ENCODE measurements around the gene GALNT18.

GALNT18 gene

DNA sequence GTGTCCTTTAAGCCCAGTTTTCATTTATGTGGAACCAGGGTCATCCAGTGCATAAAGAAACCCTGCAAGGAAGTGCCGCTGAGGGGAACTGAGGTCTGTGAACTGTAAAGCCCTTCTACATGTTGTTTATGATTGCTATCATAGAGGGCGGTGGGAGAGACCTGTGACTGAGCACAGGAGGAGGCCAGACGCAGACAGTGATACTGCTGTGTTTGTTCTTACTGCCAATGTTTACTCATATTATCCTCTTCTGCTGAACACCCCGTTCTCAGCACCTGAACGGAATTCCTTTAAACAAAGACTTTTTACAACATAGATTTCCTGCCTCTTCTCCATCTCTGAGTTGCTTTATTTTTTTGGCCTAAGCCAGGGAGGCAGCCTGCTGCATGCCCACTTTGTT is 967 bp upstream of the GALNT18 start:
- no peak for DNase-seq

DNA sequence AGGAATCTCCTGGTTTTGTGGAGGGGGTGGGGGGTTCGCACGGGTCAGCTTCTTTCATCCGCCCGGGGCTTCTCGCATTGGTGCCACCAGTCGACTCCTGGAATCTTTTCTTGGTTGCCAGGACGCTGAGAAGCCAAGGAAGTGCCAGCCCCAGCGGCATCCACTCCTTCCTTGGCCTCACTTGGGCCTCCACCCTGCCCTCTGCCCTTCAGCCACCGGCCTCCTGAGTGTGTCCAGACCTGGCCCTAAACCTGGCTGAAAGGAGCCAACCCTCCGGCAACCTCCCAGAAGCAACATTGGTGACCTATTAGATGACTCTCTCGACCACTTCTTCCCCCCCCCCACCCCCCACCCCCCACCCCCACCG is 518 bp upstream of the GALNT18 start:
- no peak for DNase-seq

DNA sequence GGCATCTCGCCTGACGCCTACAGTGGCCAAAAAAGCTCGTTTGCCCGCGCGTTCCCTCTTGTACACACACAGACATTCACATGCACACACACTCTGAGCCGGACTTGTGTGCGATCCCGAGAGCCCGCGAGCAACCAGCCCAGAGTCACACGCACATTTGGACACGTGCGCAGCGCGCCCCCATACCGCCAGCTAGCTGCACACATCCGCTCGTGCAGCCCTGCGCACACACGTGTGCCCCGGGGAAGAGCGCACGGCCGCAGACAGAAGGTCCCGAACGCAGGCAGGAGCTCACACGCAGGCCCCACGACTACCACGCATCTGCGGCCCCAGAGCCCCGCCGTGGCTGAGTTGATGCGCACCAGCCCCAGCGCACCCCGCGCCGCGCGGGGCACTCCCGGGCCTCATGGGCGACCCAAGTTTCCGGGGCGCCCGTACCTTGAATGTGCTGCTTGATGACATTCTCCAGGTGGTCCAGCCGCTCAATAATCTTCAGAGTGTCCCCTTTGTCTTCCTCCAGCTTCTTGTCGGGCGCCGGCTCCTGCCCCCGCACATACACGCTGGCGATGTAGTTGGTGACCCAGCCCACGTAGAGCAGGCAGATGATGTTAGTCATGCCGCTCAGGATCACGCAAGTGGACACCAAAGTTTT is 758 bp downstream of the GALNT18 start:
- no peak for DNase-seq

DNA sequence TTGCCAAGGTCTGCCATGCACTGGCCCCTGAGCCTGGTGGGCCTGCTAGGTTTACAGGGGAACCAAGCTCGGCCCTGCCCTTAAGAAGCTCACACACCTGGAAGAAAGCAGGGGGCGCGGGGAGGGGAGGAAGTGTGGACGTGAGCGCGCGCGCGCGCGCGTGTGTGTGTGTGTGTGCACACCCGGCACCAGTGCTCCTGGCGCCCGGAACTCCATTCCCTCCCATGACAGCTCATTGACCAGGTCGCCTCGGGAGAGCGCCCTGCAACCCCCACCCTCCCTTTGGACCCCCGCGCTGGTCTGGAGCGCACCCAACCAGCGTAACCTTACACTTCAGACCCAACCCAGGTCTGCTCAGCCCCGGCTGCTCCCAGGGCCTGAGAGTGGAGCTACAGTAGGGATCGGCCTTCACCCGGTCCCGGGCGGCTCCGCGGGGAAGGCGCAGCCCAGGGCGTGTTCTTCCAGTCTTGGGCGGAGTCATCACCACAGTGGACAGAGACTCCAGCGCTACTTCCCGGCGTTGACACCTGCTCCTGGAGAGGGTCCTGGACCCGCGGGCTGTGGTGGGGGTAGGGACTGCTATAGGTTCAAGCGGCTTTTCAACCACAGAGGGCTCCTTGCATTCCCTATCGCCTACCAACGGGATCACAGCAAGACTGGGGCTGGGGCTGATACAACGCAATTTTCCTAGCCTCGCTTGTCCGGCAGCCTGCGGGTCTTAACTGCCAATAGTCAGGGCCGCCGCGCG is 1.5 kb downstream of the GALNT18 start:
- DNase-seq: no peak

DNA sequence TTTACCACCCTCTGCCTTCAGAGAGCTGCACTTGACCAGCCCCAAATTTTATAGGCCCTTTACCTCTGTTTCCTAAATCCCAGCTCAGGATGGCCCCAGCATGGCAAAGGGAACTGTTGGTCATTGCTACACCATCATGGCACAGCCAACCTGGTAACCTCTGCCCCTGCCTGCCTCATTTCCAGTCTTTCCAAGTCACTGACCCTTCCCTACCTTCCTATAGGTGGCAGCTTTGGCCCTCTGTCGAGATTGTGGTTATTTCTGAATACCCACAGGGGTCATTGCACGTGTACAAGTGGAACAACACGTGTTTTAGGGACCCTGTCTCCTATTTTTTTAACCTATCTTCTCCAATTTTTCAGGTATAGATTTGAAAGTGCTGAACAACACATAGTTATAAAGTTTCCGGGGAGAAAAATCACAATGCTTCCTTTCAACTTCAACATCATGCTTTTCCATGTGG is 2.8 kb downstream of the GALNT18 start:
- no peak for DNase-seq

- no peak for DNase-seq
Observed at GRCh38 chr11:11615086-11615485, 6.7 kb downstream of the GALNT18 start.

- no peak for DNase-seq
Observed at GRCh38 chr11:11612439-11612838, 9.4 kb downstream of the GALNT18 start.

DNA sequence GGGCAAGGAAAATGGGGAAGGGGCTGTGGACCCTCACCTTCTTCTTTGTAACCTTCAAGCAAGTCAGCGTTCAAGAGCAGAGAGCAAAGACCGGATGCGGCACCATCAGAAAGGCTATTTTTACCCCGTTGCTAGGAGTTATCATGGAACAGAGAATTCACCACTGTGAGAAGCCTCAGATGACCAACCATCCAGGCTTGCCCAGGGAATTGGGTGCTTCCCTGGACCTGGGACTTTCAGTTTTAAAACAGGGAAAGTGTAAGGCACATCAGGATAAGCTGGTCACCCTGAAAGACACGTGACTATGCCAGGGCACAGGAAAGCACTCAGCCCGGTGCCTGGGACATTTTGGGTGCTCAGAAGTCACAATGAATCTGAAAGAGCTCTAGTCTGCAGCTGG is 10.4 kb downstream of the GALNT18 start:
- no peak for DNase-seq

DNA sequence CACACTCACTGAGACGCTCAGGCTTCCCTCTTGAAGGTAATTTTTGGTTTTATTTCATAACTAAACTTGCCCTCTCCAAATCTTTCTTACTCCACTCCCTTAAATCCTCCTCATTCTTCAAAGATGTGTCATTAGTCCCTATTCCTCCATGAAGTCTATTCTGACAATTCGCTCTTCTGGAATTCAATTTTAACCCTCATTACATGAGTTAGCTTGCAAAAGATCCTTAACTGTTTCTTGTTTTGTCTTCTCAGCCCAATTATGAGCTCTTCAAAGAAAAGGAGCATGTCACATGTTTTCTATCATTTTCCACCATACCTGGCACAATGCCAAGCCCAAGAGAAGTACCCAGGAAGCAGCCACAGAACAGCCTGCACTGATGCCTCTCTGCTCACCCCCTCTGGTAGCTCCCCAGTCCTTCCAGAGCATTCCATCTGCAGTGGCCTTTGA is 13.0 kb downstream of the GALNT18 start:
- DNase-seq: no peak

DNA sequence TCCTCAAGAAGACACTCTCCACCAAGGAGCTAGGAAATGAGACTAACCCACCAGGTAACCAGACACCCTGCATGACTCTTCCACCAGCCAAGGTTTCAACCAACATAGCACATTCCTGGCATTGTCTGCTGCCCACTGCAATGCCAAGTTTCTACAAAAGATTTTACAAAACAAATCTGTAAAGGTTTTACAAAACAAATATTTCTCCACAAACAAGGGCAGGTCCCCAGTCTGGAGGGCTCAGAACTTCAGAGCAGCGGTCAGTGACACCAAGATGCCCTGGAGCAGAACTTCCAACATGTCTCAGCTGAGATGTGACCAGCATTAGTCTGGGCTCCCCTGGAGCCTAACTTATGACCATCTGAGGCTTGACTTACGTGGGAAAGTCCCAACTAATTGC is 14.0 kb downstream of the GALNT18 start:
- no peak for DNase-seq

DNA sequence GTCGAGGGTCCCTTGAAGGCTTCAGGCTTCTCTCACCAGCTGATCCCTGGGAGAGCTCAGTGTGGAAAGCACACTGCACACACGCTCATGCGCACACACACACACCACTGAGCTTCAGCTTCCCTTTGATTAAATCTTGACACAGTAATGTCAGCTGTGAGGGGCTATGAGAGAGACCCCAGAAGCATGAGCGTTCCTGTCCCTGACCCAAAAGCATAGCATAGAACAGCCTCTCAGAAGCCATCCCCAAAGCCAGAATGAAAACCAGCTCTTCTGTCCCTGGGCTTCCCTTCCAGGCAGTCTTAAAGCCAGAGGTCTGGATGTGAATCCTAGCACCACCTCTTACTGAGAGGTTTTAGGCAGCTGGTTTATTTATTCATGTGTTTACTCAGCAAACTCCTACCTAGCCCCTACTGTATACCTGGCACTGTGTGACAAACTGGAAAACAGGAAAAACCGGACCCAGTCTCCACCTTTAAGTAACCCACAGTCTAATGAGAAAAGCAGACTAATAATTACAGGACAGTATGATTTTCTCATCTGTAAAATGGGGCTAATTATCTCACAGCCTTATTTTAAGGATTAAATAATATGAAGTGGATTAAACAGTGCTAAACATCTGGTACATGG is 15.9 kb downstream of the GALNT18 start:
- DNase-seq: no peak

- DNase-seq: no peak
Observed at GRCh38 chr11:11605181-11605580, 16.6 kb downstream of the GALNT18 start.

DNA sequence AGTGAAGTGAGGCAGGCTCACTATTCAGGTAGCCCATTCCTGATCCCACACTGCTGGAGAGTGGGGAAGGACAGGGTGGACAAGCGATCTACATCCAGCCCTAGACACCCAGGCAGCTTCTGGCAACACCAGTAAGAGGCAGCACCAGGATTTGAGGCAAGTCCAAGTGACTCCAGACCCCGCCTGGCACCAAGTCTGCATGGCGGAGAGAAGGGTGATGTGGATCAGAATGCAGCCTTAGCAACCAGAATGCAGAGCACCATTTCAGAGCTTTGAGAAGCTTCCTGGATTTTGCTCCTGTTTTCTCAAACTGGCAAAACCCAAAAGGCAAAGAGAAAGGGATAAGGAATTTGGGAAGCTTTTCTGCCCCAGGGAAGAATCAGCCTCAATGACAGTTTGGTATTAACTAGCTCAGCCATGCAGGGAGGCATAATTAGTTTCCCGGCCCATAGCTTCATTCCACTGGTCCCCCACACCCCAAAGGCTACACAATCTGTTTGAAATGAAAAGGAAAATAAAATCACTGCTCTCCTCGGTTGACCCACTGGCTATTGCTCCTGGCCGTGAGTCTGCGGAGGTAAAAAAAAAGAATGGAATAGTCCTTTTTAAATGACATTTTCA is 17.3 kb downstream of the GALNT18 start:
- DNase-seq: no peak

- no peak for DNase-seq
Observed at GRCh38 chr11:11602011-11602410, 19.8 kb downstream of the GALNT18 start.

DNA sequence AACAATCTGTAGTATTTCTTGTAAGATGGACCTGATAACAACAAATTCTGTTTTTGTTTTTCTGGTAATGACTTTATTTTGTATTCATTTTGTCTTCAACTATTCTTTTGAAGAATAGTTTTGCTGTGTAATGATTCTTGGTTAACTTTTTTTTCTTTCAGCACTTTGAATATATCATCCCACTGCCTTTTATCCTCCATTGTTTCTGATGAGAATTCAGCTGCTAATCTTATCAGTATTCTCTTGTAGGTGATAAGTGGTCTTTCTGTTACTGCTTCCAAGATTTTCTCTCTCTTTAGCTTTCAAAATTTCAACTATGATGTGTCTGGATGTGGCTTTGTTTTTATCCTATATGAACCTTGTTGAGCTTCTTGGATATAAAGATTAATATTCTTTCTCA is 21.5 kb downstream of the GALNT18 start:
- no peak for DNase-seq

- DNase-seq: no peak
Observed at GRCh38 chr11:11598243-11598642, 23.6 kb downstream of the GALNT18 start.

GRCh38 chr11:11594162-11594561 is 27.6 kb downstream of the GALNT18 start:
- no peak for DNase-seq

DNA sequence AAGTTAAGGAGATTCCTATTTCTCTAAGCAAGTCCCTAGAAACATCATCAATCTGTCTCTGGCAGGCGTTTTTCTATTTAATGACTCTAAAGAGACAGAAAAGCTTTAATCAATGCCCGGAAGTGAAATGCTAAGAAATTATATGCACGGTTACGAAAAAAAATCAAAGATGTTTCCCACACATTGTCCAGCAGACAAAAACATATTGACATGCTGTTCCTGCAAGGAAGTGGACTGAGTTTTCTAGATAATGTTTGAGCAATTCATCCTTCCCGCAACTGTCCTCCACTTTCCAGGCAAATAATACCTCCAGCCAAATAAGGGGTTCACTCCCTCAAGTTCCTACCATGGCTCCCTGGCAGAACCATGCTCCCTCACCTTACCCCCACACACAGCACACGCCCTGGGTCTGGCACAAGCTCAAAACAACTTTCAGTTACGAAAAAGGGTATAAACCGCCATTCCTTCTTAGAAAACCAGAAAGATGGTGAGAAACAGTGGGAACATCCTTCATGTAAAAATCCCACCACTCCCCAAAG is 29.6 kb downstream of the GALNT18 start:
- DNase-seq: no peak

DNA sequence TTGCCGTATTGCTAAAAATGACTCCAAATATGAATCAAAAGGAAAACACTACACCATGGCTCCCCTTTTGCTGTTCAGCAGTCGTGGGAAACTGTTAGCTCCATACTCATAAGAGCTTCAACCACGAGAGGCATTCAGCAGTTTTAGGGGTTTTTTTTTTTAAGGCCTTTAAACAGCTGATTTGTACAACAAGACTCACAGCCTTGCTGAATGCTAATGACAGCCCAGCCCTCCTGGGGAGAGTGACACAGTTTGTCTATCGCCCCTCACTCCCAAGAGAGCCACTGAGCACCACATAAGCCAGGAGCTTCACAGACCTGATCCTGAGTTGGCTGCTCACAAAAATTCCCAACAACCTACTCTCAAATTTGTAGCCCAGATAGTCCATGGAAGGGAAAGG is 32.4 kb downstream of the GALNT18 start:
- DNase-seq: no peak

- no peak for DNase-seq
Observed at GRCh38 chr11:11588891-11589290, 32.9 kb downstream of the GALNT18 start.

DNA sequence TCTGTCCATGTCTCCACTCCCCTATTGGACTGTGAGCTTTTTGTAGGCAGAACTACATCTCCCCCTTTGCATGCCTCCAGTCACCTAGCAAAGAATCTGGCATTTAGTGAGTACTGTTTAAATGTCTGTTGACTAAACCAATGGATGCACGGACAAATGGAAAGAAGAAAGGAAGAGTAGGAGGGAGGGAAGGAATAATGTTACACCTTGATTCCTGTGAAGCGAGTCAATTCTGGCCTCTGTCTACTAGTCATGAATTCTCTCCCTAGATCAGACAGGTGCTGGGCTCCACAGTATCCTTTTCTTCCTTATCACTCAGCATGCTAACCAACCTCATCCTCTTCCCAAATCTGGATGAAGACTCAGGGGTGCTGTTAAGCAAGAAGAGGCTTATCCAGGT is 33.6 kb downstream of the GALNT18 start:
- DNase-seq: no peak

DNA sequence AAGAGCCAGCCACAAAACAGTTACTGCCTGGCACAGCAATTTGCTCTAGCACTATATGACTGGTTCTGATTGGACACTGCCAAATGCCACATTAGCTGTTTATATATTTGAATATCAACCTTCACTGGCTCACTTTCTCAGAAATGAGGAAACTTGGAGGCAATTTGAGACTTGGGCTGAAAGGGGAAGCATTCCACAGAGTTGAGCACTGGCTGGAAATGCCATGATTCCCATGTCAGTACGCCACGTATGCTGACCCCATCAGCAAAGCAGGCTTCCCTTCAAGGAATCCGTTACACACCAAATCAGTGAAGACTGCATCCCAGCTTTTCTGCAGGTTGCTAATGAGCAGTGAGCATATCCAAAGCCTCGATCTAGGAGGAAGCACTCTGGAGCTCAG is 34.7 kb downstream of the GALNT18 start:
- DNase-seq: no peak

- no peak for DNase-seq
Observed at GRCh38 chr11:11586465-11586864, 35.3 kb downstream of the GALNT18 start.

DNA sequence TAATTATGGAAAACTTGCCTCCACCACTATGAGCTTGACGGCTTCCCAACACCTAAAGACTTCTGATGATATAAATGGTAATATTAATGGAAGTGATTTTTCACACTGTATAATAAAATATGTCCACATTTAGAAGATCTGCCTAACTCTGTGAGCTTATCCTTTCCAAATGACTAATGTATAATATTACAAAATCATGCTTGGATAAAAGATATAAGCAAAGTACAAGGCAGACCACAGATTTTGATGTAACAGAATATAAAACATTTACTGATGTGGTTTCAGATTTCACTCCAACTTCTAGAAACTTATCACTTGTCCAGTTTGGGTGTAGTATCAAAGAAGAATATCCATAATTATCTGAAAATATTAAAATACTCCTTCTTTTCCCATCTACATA is 36.9 kb downstream of the GALNT18 start:
- no peak for DNase-seq

All from NCI-H1694 treated with DMSO at 0.1 percent for 48 hours (cell line).